Measurements from ENCODE around the gene LYRM2.

DNA sequence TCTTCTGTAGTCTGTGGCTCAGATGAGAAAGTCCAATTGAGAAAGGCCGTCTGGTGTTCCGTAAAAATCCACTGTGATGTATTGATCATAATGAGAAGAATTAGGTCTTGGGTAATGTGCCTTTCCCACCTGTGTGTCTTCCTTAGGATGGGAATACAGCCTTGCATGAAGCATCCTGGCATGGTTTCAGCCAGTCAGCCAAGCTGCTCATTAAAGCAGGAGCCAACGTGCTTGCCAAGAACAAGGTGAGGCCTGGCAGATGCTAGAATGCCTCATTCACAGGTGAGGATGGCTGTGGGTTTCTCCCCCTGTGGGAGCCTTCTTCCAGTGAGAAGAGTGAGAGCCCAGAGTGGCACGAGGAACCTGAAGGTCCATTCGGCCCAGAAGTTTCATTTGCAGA is 32.7 kb downstream of the LYRM2 start:
- TF ChIP-seq CTCF (IDR thresholded peaks at IDR 0.05 in 2 of 3, conservative IDR thresholded peaks at IDR 0.05 in 1 of 3; ENCODE audit: borderline replicate concordance in 1 of 3, insufficient read depth in 1 of 3, low read depth in 2 of 3, low read length in 2 of 3) (no peak), POLR2A (IDR thresholded peaks at IDR 0.05; ENCODE audit: borderline replicate concordance, extremely low read depth, insufficient read depth, insufficient read length) (no peak), EZH2 (IDR thresholded peaks at IDR 0.05) (no peak), EZH2phosphoT487 (IDR thresholded peaks at IDR 0.05; ENCODE audit: borderline replicate concordance) (no peak), RAD21 (IDR thresholded peaks at IDR 0.05; ENCODE audit: low read depth) (no peak)
- TF ChIP-seq, protein P1, sequence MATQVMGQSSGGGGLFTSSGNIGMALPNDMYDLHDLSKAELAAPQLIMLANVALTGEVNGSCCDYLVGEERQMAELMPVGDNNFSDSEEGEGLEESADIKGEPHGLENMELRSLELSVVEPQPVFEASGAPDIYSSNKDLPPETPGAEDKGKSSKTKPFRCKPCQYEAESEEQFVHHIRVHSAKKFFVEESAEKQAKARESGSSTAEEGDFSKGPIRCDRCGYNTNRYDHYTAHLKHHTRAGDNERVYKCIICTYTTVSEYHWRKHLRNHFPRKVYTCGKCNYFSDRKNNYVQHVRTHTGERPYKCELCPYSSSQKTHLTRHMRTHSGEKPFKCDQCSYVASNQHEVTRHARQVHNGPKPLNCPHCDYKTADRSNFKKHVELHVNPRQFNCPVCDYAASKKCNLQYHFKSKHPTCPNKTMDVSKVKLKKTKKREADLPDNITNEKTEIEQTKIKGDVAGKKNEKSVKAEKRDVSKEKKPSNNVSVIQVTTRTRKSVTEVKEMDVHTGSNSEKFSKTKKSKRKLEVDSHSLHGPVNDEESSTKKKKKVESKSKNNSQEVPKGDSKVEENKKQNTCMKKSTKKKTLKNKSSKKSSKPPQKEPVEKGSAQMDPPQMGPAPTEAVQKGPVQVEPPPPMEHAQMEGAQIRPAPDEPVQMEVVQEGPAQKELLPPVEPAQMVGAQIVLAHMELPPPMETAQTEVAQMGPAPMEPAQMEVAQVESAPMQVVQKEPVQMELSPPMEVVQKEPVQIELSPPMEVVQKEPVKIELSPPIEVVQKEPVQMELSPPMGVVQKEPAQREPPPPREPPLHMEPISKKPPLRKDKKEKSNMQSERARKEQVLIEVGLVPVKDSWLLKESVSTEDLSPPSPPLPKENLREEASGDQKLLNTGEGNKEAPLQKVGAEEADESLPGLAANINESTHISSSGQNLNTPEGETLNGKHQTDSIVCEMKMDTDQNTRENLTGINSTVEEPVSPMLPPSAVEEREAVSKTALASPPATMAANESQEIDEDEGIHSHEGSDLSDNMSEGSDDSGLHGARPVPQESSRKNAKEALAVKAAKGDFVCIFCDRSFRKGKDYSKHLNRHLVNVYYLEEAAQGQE (IDR thresholded peaks at IDR 0.05; ENCODE audit: low read depth) = no peak

Measured in HCT116 (cell line).